Endothelial cell (in vitro differentiated cells): ENCODE results near the gene GNLY. TPM values are rescaled to one million over a fixed set of nuclear protein-coding genes. Genes with fewer than 3 reads are reported as not detected.

ENCODE experiments used
- DNase-seq: peaks from one replicate; pipeline ENCODE4 v3.0.0; 2021; ENCODE audit warnings: low spot score
- H3K27ac Mint-ChIP-seq: one replicate; pipeline ENCODE4 v1.8.0; 2021; ENCODE audit warnings: mixed read lengths, inconsistent platforms; ENCODE audit not compliant: unreplicated experiment
- H3K27me3 Mint-ChIP-seq: one replicate; pipeline ENCODE4 v1.8.0; 2021; ENCODE audit warnings: mild to moderate bottlenecking, moderate library complexity, mixed read lengths, inconsistent platforms; ENCODE audit not compliant: unreplicated experiment
- H3K36me3 Mint-ChIP-seq: one replicate; pipeline ENCODE4 v1.8.0; 2021; ENCODE audit warnings: mild to moderate bottlenecking, low read depth, mixed read lengths, inconsistent platforms; ENCODE audit not compliant: unreplicated experiment
- H3K4me1 Mint-ChIP-seq: one replicate; pipeline ENCODE4 v1.8.0; 2021; ENCODE audit warnings: mild to moderate bottlenecking, mixed read lengths, inconsistent platforms; ENCODE audit not compliant: unreplicated experiment
- H3K4me3 Mint-ChIP-seq: one replicate; pipeline ENCODE4 v1.8.0; 2021; ENCODE audit warnings: mild to moderate bottlenecking, mixed read lengths, inconsistent platforms; ENCODE audit not compliant: unreplicated experiment
- H3K9me3 Mint-ChIP-seq: one replicate; pipeline ENCODE4 v1.8.0; 2021; ENCODE audit warnings: mixed read lengths, inconsistent platforms; ENCODE audit not compliant: unreplicated experiment
- CTCF ChIP-seq: fragments of 200-600 bp; sonication (generic); IDR thresholded peaks from one replicate; pipeline ENCODE4 v1.5.0; 2021; ENCODE audit warnings: antibody characterized with exemption; ENCODE audit not compliant: unreplicated experiment
- total RNA-seq: library from RNA; stranded (reverse); fragmentation: NEBNext Ultra II Directional; extraction: Animal tissue kit (Norgen Biotek cat#: 25700); gene quantifications from one replicate; pipeline ENCODE4 v1.2.1, GENCODE V29; 2021; ENCODE audit not compliant: unreplicated experiment

Gene GNLY
- total RNA-seq, 1 donor from 2014 or later, result not detected

- H3K36me3 Mint-ChIP-seq, result no peaks in the 10 kb centered on the region
- H3K9me3 Mint-ChIP-seq, result no peaks in the 10 kb centered on the region
- no peak for TF ChIP-seq CTCF
- H3K4me1 Mint-ChIP-seq, result no peaks in the 10 kb centered on the region
- no peaks in the 10 kb centered on the region for H3K27me3 Mint-ChIP-seq
- no peak for DNase-seq
- H3K27ac Mint-ChIP-seq, result no peak overlapping the region
- no peak overlapping the region for H3K4me3 Mint-ChIP-seq
These were observed 27.5 kb downstream of the GNLY start for GRCh38 chr2:85721641-85722040.

- Mint-ChIP-seq H3K9me3 (no peaks in the 10 kb centered on the region), H3K27me3 (no peaks in the 10 kb centered on the region), H3K4me3 (no peak overlapping the region), H3K27ac (no peak overlapping the region), H3K36me3 (no peaks in the 10 kb centered on the region), H3K4me1 (no peaks in the 10 kb centered on the region)
- no peak for DNase-seq
- no peak for TF ChIP-seq CTCF
These were observed 28.4 kb downstream of the GNLY start for GRCh38 chr2:85722519-85722918.

- DNase-seq, result no peak
- Mint-ChIP-seq H3K36me3 (no peaks in the 10 kb centered on the region), H3K27me3 (no peaks in the 10 kb centered on the region), H3K9me3 (no peaks in the 10 kb centered on the region), H3K27ac (no peak overlapping the region), H3K4me3 (no peak overlapping the region), H3K4me1 (no peaks in the 10 kb centered on the region)
- no peak for TF ChIP-seq CTCF
These were observed 29.7 kb downstream of the GNLY start for GRCh38 chr2:85723707-85724360.

- no peak overlapping the region for H3K4me3 Mint-ChIP-seq
- no peak overlapping the region for H3K27ac Mint-ChIP-seq
- H3K36me3 Mint-ChIP-seq, result no peaks in the 10 kb centered on the region
- DNase-seq, result no peak
- no peak for TF ChIP-seq CTCF
- peaks cover 4% of the 10 kb centered on the region for H3K4me1 Mint-ChIP-seq
- H3K27me3 Mint-ChIP-seq, result peaks cover 2% of the 10 kb centered on the region
- H3K9me3 Mint-ChIP-seq, result no peaks in the 10 kb centered on the region
These were observed 30.6 kb downstream of the GNLY start for GRCh38 chr2:85724731-85725181.

- TF ChIP-seq CTCF, result no peak
- Mint-ChIP-seq H3K27me3 (peaks cover 2% of the 10 kb centered on the region), H3K4me3 (no peak overlapping the region), H3K36me3 (no peaks in the 10 kb centered on the region), H3K4me1 (peaks cover 4% of the 10 kb centered on the region), H3K27ac (no peak overlapping the region), H3K9me3 (no peaks in the 10 kb centered on the region)
- no peak for DNase-seq
These were observed 31.3 kb downstream of the GNLY start for GRCh38 chr2:85725451-85725850.
